T47D (cell line): ENCODE measurements around the gene KIZ.
"Not testable (repeated sequence)": the region's sequence is repeated elsewhere in the genome, so short reads cannot be mapped to it uniquely, and the experiment has no call there.

ENCODE experiments used
- DNase-seq, 2 experiments: peaks; one replicate each; pipeline versions ENCODE4 v3.0.0 to v3.0.0-alpha.2; 2011 to 2012; ENCODE audit warnings: low read depth in 1 of 2, low spot score in 1 of 2
- JUND ChIP-seq: IDR thresholded peaks from 2 replicates; pipeline ENCODE4 v1.6.1; 2012; ENCODE audit warnings: low read depth
- in situ Hi-C: cut with HindIII; loops from 2 replicates; pipeline ENCODE4 v1.10.0; 2016; ENCODE audit warnings: low sequenced_read_pairs, low pct_unique_long_range_greater_than_20kb

KIZ gene

GRCh38 chr20:21154692-21155091 lies 28.8 kb downstream of the KIZ start:
- in situ Hi-C loops = no loop called here
- TF ChIP-seq JUND = no peak
- DNase-seq = no peak

- DNase-seq = no peak
- no peak for TF ChIP-seq JUND
- in situ Hi-C loops = no loop called here
These were observed 29.4 kb downstream of the KIZ start for GRCh38 chr20:21155268-21155667.

- no peak for TF ChIP-seq JUND
- DNase-seq = peak; percentile 7 to 59
- in situ Hi-C loops = no loop called here
These were observed 30.4 kb downstream of the KIZ start for GRCh38 chr20:21156266-21156665.

- DNase-seq = no peak
- in situ Hi-C loops = no loop called here
- no peak for TF ChIP-seq JUND
These were observed 31.1 kb downstream of the KIZ start for GRCh38 chr20:21157006-21157405.

- no peak for DNase-seq
These were observed 33.9 kb downstream of the KIZ start for GRCh38 chr20:21159658-21160380.

GRCh38 chr20:21161926-21162325 lies 36.0 kb downstream of the KIZ start:
- TF ChIP-seq JUND = no peak
- DNase-seq = no peak
- in situ Hi-C loops = no loop called here

More at GRCh38 chr20:21159658-21160380, 33.9 kb downstream of the KIZ start:
- in situ Hi-C loops = no loop called here
- TF ChIP-seq JUND = no peak

- in situ Hi-C loops = no loop called here
- no peak for TF ChIP-seq JUND
- no peak for DNase-seq
These were observed 36.7 kb downstream of the KIZ start for GRCh38 chr20:21162631-21163030.

GRCh38 chr20:21166801-21167200 lies 40.9 kb downstream of the KIZ start:
- in situ Hi-C loops = no loop called here
- no peak for TF ChIP-seq JUND
- no peak for DNase-seq

GRCh38 chr20:21167261-21167660 lies 41.4 kb downstream of the KIZ start:
- no peak for DNase-seq
- in situ Hi-C loops = no loop called here

GRCh38 chr20:21168061-21168460 lies 42.2 kb downstream of the KIZ start:
- DNase-seq = not testable (repeated sequence)

More at GRCh38 chr20:21167261-21167660, 41.4 kb downstream of the KIZ start:
- no peak for TF ChIP-seq JUND

GRCh38 chr20:21172626-21173025 lies 46.7 kb downstream of the KIZ start:
- TF ChIP-seq JUND = no peak
- in situ Hi-C loops = no loop called here

More at GRCh38 chr20:21168061-21168460, 42.2 kb downstream of the KIZ start:
- in situ Hi-C loops = not testable (repeated sequence)

GRCh38 chr20:21173485-21173884 lies 47.6 kb downstream of the KIZ start:
- TF ChIP-seq JUND = no peak
- no peak for DNase-seq
- in situ Hi-C loops = no loop called here

More at GRCh38 chr20:21172626-21173025, 46.7 kb downstream of the KIZ start:
- DNase-seq = no peak

GRCh38 chr20:21174516-21175239 lies 48.8 kb downstream of the KIZ start:
- no peak for TF ChIP-seq JUND
- DNase-seq = no peak
- in situ Hi-C loops = no loop called here

- in situ Hi-C loops = no loop called here
- no peak for DNase-seq
- no peak for TF ChIP-seq JUND
These were observed 49.6 kb downstream of the KIZ start for GRCh38 chr20:21175433-21175832.
